OCI-LY1 (cell line): ENCODE measurements around the gene FAM83E.

Experiments used
- H2AFZ ChIP-seq: fragments of 200-600 bp; sonication (generic), shearing (Covaris generic); 2 replicates; pipeline ENCODE4 v1.6.0; 2014; ENCODE audit warnings: antibody characterized with exemption, mild to moderate bottlenecking, low read length
- H3F3A ChIP-seq: fragments of 200-600 bp; sonication (generic), shearing (Covaris generic); 2 replicates; pipeline ENCODE4 v1.6.0; 2014; ENCODE audit warnings: mild to moderate bottlenecking, antibody characterized with exemption, low read length, moderate library complexity; ENCODE audit not compliant: insufficient read depth
- H3K27ac ChIP-seq: fragments of 200-600 bp; sonication (generic); 2 replicates; pipeline ENCODE4 v1.5.1; 2014; ENCODE audit warnings: low read length, mixed run types, mild to moderate bottlenecking, low read depth; ENCODE audit not compliant: poor library complexity, severe bottlenecking
- H3K27me3 ChIP-seq: fragments of 200-600 bp; sonication (generic); 2 replicates; pipeline ENCODE4 v1.6.0; 2014; ENCODE audit warnings: antibody characterized with exemption, mild to moderate bottlenecking, low read length, moderate library complexity; ENCODE audit not compliant: insufficient read depth
- H3K36me3 ChIP-seq: fragments of 200-600 bp; sonication (generic); 2 replicates; pipeline ENCODE4 v1.6.1; 2014; ENCODE audit warnings: mild to moderate bottlenecking, antibody characterized with exemption, low read length, moderate library complexity, mixed read lengths; ENCODE audit not compliant: insufficient read depth
- H3K4me1 ChIP-seq: fragments of 200-600 bp; sonication (generic); 2 replicates; pipeline ENCODE4 v1.5.1; 2014; ENCODE audit warnings: mild to moderate bottlenecking, low read length, moderate library complexity; ENCODE audit not compliant: insufficient read depth, severe bottlenecking
- H3K4me2 ChIP-seq: fragments of 200-600 bp; sonication (generic), shearing (Covaris generic); 2 replicates; pipeline ENCODE4 v1.6.1; 2014; ENCODE audit warnings: low read length
- H3K4me3 ChIP-seq: fragments of 200-600 bp; sonication (generic); 2 replicates; pipeline ENCODE4 v1.5.1; 2014; ENCODE audit warnings: low read length, low read depth, mild to moderate bottlenecking, mixed read lengths; ENCODE audit not compliant: poor library complexity, severe bottlenecking
- H3K79me2 ChIP-seq: fragments of 200-600 bp; shearing (Covaris generic); 2 replicates; pipeline ENCODE4 v1.6.1; 2016; ENCODE audit warnings: mixed run types, low read length, mixed read lengths; ENCODE audit not compliant: insufficient read depth
- H3K9ac ChIP-seq: fragments of 200-600 bp; sonication (generic), shearing (Covaris generic); 2 replicates; pipeline ENCODE4 v1.6.1; 2014; ENCODE audit warnings: mild to moderate bottlenecking, low read length, mixed read lengths
- H3K9me2 ChIP-seq: fragments of 200-600 bp; sonication (generic), shearing (Covaris generic); 2 replicates; pipeline ENCODE4 v1.6.1; 2014; ENCODE audit warnings: low read depth, mild to moderate bottlenecking, low read length, mixed read lengths
- H3K9me3 ChIP-seq: fragments of 200-600 bp; shearing (Covaris generic); 2 replicates; pipeline ENCODE4 v1.6.1; 2014; ENCODE audit warnings: low read length, mixed read lengths
- H4K20me1 ChIP-seq: fragments of 200-600 bp; sonication (generic), shearing (Covaris generic); 2 replicates; pipeline ENCODE4 v1.6.0; 2016; ENCODE audit warnings: mild to moderate bottlenecking, low read length; ENCODE audit not compliant: insufficient read depth
- CTCF ChIP-seq: fragments of 200-600 bp; sonication (generic), shearing (Covaris generic); IDR thresholded peaks from 2 replicates; pipeline ENCODE4 v1.5.1; 2017; ENCODE audit warnings: mild to moderate bottlenecking, antibody characterized with exemption, low read length, moderate library complexity, mixed read lengths
- EZH2 ChIP-seq: fragments of 200-600 bp; sonication (generic), shearing (Covaris generic); IDR thresholded peaks from 2 replicates; pipeline ENCODE4 v1.8.0; 2017; ENCODE audit warnings: borderline replicate concordance, mixed run types, mild to moderate bottlenecking, antibody characterized with exemption, low read length, moderate library complexity, mixed read lengths

The FAM83E gene

GRCh38 chr19:48629599-48630295, 14.9 kb upstream of the FAM83E start:
- no peak for TF ChIP-seq EZH2
- TF ChIP-seq CTCF = no peak
- no peak overlapping the region for H3K4me3 ChIP-seq
- H2AFZ ChIP-seq = no peak overlapping the region
- H3K36me3 ChIP-seq = peaks cover 17% of the 10 kb centered on the region
- no peaks in the 10 kb centered on the region for H3K27me3 ChIP-seq
- H3K79me2 ChIP-seq = no peaks in the 10 kb centered on the region
- no peaks in the 10 kb centered on the region for H4K20me1 ChIP-seq
- H3K4me1 ChIP-seq = peaks cover 31% of the 10 kb centered on the region
- no peak overlapping the region for H3K27ac ChIP-seq
- no peaks in the 10 kb centered on the region for H3K9me3 ChIP-seq
- no peaks in the 10 kb centered on the region for H3K9me2 ChIP-seq
- H3K9ac ChIP-seq = no peak overlapping the region
- H3F3A ChIP-seq = 0 out of 2 replicates have a peak, but pooled peaks cover 1% of the 10 kb centered on the region
- H3K4me2 ChIP-seq = no peak overlapping the region

GRCh38 chr19:48629297-48629598, 14.4 kb upstream of the FAM83E start:
- Histone ChIP-seq H3K9ac (no peak overlapping the region), H3K36me3 (peaks cover 17% of the 10 kb centered on the region), H4K20me1 (no peaks in the 10 kb centered on the region), H3K4me2 (no peak overlapping the region), H3K9me3 (no peaks in the 10 kb centered on the region), H3K9me2 (no peaks in the 10 kb centered on the region), H3K27me3 (no peaks in the 10 kb centered on the region), H2AFZ (no peak overlapping the region), H3K4me3 (no peak overlapping the region), H3K4me1 (peaks cover 31% of the 10 kb centered on the region), H3F3A (no peaks in the 10 kb centered on the region), H3K27ac (no peak overlapping the region), H3K79me2 (no peaks in the 10 kb centered on the region)
- TF ChIP-seq EZH2 = no peak
- TF ChIP-seq CTCF = no peak

DNA sequence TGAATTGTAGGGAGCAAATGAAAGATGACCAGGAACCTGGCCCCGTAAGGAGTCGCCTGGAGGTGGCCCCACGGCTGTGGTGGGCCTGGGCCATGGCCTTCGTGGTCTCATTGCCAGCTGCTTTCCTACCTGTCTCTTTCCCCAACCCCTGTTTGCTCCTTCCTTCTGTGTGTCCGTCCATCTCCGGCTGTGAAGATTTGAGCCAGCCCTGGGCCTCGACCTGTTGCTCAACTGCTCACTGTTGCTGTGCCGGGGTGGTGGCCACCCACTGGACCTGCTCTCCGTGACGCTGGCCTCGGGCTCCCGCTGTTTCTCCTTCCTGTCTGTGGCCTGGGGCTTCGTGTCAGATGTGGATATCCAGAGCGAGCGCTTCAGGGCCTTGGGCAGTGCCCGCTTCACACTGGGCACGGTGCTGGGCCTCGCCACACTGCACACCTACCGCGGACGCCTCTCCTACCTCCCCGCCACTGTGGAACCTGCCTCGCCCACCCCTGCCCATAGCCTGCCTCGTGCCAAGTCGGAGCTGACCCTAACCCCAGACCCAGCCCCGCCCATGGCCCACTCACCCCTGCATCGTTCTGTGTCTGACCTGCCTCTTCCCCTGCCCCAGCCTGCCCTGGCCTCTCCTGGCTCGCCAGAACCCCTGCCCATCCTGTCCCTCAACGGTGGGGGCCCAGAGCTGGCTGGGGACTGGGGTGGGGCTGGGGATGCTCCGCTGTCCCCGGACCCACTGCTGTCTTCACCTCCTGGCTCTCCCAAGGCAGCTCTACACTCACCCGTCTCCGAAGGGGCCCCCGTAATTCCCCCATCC, 13.8 kb upstream of the FAM83E start:
- H3K9me2 ChIP-seq = no peaks in the 10 kb centered on the region
- H3K4me1 ChIP-seq = peaks cover 28% of the 10 kb centered on the region
- peaks cover 17% of the 10 kb centered on the region for H3K36me3 ChIP-seq
- H2AFZ ChIP-seq = no peak overlapping the region
- no peak overlapping the region for H3K4me2 ChIP-seq
- H3K4me3 ChIP-seq = no peak overlapping the region
- no peak for TF ChIP-seq EZH2
- TF ChIP-seq CTCF = no peak
- no peaks in the 10 kb centered on the region for H4K20me1 ChIP-seq
- H3K9me3 ChIP-seq = no peaks in the 10 kb centered on the region
- H3K79me2 ChIP-seq = no peaks in the 10 kb centered on the region
- H3F3A ChIP-seq = no peaks in the 10 kb centered on the region
- no peak overlapping the region for H3K27ac ChIP-seq
- H3K9ac ChIP-seq = no peak overlapping the region
- H3K27me3 ChIP-seq = no peaks in the 10 kb centered on the region
